Uterus (tissue), 2 donors: ENCODE measurements around the gene ROCK2.

Source experiments
- CTCF ChIP-seq, 4 experiments: fragments of 200-600 bp in 2 of 4; fragments of 450-650 bp in 2 of 4; sonication (generic) in 2 of 4; IDR thresholded peaks; one replicate each; pipeline ENCODE4 v1.5.1; 2016 to 2019; ENCODE audit warnings: antibody characterized with exemption in 4 of 4, mild to moderate bottlenecking in 2 of 4, moderate library complexity in 1 of 4
- POLR2A ChIP-seq, 2 donors: fragments of 450-650 bp; IDR thresholded peaks; one replicate each; pipeline ENCODE4 v1.6.1; 2016; ENCODE audit warnings: antibody characterized with exemption in 2 of 2, mild to moderate bottlenecking in 1 of 2, moderate library complexity in 1 of 2

GRCh38 chr2:11242542-11243174 lies 101.8 kb downstream of the ROCK2 start:
- TF ChIP-seq CTCF (IDR thresholded peaks at IDR 0.05): no peak
- TF ChIP-seq POLR2A (IDR thresholded peaks at IDR 0.05): no peak
